Activated CD4-positive, alpha-beta T cell treated with anti-CD3 and anti-CD28 coated beads, Interleukin-2, amount 50 U/mL, for 1 hour (primary cell): ENCODE measurements around the gene ATXN3.
"Not testable (repeated sequence)": the region's sequence is repeated elsewhere in the genome, so short reads cannot be mapped to it uniquely, and the experiment has no call there.

Source experiments
- DNase-seq: peaks from one replicate; pipeline ENCODE4 v3.0.0-alpha.2; 2020

Gene ATXN3

DNA sequence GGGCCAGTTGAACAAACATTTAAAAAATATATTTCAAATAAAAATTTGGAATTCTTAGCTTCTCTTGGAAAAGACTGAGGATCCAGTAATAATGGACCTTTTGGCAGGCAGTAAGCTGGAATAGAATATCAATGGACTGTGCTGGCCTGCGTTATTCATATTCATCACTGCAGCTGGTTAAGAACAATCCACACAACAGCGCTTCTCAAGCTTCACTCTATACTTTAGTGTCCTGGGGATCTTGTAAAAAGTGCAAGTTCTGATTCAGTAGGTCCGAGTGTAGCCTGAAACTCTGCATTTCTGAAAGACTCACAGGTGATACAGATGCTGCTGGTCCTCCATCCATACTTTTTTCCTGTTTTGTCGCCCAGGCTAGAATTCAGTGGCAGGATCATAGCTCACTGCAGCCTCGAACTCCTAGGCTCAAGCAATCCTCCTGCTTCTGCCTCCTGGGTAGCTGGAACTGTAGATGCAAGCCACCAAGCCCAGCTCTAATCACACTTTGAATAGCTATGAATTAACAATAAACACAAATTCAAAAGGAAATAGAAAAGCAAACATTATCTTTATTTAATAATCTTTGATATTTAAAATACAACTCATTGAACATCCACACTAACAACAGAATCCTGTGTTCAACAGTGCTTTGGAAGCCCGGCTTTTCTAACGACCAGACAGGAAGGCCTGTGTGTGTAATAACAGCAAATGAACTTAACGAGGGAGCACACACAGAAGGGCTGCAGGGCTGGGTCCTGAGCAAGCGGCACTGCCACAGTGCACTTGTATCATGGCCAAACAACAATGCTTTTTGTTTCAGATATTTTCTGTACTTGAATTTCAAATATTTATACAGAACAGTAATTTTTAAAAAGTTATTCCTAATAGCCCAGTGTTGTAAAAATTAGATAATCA is 48.1 kb downstream of the ATXN3 start:
- DNase-seq = no peak

DNA sequence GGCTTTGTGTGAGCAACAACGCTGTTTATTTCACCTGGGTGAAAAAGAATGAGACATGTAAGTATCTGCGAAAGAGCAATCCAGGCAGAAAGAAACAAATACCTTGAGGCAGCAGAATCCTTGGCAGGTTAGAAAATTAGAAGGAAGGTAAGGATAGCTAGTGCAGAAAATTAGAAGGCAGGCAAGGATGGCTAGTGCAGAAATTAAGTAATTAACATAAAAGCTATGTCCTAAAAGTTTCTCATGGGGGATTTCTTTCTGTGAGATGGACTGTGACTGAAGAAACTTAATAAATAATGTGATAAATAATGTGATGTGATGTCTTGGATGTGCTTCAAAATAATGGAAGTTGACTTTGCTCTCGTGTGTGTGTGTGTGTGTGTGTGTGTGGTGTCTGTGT is 56.6 kb downstream of the ATXN3 start:
- DNase-seq = no peak

DNA sequence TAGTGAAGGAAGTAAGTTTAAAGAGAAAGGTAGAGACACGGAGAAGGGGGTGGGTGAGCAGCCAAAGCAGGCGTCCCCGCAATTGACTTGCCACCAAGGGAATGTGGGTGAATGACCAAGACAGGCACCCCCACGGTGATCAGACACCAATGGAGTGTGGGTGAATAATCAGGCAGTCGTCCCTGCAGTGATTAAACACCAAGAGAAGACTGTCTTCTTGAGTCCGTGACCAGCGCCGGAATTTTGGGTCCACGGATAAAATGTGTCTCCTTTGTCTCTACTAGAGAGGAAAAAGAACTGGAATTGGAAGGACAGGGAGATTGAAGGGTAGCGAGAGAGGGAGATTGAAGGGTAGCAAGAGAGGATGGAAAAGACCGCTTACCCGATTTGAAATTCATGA is 57.2 kb downstream of the ATXN3 start:
- not testable (repeated sequence) for DNase-seq

DNA sequence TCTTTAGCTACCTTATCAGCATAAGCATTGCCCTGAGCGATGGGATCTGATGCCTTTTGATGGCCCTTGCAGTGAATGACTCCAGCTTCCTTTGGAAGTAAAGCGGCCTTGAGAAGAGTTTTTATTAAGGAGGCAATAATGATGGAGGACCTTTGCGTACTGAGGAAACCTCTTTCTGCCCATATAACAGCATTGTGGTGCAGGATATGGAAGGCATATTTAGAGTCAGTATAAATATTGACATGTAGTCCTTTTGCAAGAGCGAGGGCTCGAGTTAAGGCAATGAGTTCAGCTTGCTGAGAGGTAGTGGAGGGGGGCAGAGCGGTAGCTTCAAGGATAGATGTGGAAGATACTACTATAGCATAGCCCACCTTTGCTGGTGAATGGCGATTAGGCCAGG is 60.5 kb downstream of the ATXN3 start:
- not testable (repeated sequence) for DNase-seq

DNA sequence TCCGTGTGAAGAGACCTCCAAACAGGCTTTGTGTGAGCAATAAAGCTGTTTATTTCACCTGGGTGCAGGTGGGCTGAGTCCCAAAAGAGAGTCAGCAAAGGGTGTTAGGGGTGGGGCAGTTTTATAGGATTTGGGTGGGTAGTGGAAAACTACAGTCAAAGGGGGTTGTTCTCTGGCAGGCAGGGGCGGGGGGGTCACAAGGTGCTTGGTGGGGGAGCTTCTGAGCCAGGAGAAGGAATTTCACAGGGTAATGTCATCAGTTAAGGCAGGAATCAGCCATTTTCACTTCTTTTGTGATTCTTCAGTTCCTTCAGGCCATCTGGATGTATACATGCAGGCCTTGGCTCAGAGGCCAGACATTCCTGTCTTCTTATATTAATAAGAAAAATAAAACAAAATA is 64.6 kb downstream of the ATXN3 start:
- not testable (repeated sequence) for DNase-seq

DNA sequence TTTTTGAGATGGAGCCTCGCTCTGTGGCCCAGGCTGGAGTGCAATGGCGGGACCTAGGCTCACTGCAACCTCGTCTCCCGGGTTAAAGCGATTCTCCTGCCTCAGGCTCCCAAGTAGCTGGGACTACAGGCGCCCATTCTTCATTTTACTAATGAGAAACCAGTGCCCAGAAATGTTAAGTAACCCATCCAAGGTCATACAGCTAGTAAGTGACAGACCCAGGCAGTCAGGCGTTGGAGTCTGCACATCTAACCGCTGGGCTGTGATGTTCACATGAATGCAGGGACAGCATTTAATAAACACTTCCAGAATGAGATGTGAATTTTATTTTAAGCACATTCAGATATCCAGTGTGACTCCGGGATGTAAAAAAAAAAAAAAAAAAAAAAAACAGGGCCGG is 65.2 kb downstream of the ATXN3 start:
- no peak for DNase-seq

DNA sequence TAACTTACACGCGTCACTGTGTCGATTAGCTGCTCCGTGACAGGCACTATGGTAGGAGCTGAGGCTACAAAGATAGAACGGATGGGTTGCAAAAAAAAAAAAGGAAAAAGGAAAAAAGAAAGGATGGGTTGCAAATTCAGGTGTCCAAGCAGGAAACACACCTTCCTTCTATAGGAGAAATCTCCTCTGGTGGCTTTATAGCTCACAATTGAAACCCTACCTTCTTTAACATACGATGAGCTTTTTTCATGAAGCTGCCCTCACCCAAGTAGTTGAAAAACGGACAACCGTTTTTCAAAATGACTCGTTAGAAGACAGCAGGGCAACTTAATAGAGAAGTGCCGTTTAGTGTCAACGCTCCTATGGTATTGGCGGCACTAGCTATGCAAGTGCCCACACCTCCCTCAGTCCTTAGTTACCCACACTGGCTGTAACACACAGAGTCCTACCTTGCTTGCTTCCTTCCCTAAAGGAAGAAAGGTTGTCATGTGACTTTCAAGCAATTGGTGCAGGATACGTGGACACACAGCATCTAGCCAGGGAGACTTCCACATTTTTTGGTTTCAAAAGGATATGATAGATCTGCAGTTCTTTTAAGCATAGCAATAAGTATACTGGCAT is 65.8 kb downstream of the ATXN3 start:
- DNase-seq = no peak

DNA sequence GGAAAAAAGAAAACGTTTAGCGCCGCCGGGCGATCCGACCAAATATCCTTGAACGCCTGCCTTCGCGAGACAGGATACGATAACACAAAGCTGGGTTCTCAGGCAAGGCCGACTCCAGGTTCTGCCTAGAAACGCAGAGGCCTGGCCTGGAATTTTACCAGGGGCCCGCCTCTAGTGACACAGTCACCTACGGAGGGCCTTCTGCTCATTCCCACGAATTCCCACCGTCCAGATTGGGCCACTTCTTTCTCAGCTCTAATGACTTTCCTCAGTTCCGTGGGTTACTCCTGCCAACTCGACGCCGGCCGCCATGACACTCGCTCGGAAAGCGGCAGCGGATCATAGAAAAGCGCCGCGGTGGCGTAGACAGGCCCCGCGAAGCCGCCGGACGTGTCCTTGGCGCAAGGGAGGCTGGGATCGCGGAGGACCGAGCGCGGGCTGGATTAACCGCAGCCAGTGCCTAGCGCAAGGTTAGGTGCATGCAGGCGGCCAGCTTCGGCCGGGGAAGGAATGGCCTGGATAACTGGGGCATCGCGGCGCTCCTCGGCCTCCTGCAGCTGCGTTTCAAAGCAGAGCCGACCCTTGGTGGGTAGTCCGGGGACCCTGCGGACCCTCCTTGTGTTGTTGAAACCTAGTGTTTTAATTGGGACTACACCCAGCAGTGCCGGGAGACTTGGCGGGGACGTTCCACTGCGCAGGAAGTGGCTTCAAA is 66.5 kb downstream of the ATXN3 start, which contains the start of gene TRIP11:
TRIP11 (minus strand) TSS at position 341 of the 712 bp plus-strand sequence. CDS start 374 bp downstream, outside the sequence.
- peak; percentile 93 for DNase-seq

DNA sequence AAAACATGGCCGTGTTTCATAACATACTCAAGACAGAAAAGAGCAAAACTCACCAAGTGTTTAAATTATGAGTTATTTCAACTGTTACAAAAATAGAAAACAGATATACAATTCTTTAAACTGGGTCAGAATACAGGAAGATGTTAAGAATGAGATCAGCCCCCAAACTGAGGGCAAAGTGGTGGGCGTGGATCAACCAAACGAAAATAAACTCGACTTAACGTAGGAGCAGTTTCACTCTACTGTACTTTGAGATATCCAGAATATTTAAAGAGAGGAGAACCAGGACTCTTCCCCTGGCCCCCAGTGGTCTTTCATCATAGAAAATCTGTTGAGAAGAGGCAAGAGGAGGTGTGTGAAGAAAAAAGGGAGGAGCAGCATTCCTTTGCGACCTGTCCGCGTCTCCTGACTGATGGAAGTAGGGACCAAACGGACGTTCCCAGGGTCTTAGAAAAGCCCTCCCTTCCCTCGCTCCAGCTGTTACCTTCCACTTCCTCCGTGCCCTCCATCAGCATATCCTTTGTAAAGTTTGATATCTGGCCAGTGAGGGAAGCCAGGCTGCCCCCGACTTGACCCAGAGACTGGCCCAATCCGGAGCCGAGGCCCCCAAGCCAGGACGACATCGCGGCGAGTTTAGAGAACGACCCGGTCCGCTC is 67.2 kb downstream of the ATXN3 start:
- no peak for DNase-seq

DNA sequence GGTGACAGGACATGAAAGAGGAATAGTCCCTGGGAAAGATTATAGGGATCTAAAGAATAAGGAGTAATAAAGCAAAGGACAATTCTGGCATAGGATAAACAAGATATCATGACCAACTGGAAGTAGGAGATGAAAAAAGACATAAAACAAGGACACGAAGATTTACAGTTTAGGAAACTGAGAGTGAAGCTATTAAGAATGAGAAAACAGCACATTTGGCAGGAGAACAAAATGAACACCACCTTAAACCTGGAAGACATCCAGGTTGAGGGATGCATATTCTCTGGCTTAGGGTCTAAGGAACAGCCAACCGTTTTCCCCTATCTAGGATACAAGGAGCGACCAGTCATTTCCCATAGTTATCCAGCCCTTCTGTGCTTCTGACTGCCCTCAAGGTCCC is 68.4 kb downstream of the ATXN3 start:
- DNase-seq = no peak

DNA sequence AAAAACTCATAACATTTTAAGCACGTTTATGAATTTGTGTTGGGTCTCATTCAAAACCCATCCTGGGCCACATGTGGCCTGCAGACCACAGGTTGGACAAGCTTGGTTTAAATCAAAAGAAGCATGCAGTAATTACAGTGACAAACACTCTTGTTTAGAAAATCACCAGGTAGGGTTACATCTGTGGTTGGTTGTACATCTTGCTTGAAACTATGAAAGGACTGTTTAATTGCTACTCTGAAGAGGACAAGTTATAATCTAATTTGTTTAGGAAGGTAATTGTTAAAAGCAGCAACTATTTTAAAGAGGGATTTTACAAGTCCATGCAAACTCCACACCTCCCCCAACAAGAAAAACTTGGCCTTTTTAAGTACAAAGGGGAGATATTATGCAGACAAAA is 70.5 kb downstream of the ATXN3 start:
- no peak for DNase-seq

DNA sequence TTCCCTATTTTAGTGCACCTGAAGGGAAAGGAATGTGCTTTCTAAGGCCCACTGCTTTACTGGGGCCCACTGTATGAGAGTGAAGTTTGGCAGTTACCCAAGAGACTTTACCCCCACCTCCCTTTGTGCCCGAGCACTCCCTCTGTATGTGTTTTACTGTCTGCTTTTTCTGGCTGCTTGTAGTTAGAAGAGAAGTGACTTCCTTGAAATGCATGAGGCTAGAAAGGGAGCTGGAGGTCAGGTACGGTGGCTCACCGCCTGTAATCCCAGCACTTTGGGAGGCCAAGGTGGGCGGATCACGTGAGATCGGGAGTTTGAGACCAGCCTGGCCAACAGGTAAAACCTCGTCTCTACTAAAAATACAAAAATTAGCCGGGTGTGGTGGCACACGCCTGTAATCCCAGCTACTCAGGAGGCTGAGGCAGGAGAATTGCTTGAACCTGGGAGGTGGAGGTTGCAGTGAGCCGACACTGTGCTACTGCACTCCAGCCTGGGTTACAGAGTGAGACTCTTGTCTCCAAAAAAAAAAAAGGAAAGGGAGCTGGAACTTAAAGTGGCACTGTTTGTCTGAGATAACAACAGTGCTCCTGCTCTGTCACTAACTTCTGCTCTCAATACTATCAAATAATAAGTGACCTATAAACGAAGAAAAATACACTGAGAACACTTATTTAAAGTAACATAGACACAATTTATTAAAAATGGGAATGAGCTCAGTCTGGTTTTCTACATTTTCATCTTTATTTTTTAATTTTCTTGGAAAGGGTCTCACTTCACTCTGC is 72.3 kb downstream of the ATXN3 start:
- no peak for DNase-seq

DNA sequence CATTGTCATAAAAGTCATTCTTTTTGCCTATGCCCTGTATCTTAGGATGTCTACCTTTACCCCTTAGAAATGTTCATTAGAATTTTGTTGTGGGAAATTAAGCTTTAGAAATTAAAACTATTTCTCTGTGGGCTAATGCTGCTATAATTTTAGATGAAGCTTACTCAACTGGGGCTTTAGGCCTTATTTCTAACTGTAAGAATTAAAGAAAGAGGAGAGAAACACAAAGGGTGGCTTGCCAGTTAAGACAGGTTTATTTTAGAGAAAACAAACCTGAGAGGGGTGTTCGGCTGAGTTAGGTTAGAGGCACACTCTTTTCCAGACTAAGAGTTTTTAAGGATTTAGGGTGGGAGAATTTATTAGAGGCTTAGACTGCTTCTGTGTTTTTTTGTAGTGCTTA is 72.9 kb downstream of the ATXN3 start:
- no peak for DNase-seq

DNA sequence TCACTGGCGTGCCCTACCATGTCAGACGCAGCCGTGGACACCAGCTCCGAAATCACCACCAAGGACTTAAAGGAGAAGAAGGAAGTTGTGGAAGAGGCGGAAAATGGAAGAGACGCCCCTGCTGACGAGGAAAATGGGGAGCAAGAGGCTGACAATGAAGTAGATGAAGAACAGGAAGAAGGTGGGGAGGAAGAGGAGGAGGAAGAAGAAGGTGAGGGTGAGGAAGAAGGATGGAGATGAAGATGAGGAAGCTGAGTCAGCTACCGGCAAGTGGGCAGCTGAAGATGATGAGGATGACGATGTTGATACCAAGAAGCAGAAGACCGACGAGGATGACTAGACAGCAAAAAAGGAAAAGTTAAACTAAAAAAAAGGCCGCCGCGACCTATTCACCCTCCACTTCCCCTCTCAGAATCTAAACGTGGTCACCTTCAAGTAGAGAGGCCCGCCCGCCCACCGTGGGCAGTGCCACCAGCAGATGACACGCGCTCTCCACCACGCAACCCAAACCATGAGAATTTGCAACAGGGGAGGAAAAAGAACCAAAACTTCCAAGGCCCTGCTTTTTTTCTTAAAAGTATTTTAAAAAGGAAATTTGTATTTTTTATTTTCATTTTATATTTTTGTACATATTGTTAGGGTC is 79.7 kb downstream of the ATXN3 start:
- no peak for DNase-seq

DNA sequence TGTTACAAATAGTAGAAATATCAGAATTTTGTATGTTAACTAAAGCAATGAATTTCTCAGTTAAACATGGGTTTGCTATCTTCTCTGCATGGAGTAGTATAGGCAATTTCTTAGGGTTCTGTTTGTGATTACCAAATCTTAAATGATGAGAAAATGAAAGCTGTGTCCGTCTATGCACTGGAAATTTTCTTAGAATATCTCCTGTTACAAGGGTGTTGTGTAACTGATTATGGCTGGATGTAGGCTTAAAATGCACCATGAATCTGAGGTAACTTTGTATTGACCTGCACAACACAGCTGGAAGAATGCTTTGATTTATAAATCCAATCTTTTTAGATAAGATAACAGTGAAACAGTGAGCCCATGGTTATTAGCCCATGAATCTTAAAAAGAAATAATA is 84.3 kb downstream of the ATXN3 start:
- DNase-seq = no peak

DNA sequence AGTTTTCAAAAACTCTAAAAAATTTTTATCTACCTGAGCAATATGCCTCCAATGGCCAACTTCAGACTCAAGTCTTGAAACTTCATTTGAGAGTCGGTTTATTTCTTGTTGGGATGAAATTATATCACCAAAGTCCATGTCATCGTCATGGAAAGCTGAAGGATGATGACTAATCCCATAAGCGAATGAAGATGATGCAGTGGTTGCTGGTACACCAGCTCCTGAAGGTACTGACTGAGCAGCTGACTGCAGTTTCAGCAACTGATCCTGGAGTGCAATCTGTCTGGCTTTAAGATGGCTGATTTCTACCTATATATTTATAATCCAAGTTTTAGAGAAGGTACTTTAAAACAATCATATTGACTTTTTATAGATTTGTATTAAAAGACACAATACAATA is 84.9 kb downstream of the ATXN3 start:
- DNase-seq = no peak

DNA sequence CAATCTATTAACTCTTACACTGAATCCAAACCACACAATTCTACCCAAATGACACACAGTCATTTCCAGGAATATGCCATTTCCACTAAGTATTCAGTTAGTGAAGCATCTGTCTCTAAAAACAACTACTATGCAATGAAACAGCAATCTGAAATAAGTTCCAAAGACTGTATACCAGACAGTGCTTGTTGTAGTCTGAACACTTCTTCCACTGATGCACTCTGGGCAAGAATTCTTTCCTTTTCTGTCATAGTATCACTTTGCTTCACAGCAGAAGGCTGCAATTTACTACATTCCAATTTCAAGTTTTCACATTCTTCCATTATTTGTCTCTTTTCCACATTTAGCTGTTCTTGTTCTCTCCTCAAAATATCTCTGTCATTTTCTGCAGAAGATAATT is 92.3 kb downstream of the ATXN3 start:
- no peak for DNase-seq

DNA sequence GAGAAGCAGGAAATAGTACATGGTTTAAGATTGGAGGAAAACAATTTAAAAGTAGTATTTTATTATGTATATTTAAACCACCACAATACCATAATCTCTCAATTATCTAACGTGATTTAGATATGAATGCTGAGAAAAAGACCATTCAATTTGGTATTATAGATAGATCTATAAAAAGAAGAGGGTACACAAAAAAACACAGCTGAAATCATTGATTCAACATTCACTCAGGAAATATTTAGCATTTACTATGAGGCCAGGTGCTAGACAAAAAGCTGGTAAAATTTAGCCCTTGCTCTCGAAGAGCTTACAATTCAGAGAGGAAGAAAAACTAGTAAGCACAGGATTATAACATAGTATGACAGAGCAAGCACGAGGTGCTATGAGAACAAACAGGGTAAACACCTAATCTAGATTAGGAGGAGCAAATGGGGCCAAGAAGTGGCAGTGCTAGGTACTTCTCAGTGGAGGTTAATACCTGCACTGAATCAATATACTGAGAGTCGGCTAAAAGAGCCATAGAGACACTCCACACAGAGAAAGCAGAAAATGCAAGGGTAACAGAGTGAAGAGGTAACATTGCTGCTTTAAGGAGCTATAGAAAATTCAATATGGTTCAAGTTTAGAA is 94.1 kb downstream of the ATXN3 start:
- no peak for DNase-seq

DNA sequence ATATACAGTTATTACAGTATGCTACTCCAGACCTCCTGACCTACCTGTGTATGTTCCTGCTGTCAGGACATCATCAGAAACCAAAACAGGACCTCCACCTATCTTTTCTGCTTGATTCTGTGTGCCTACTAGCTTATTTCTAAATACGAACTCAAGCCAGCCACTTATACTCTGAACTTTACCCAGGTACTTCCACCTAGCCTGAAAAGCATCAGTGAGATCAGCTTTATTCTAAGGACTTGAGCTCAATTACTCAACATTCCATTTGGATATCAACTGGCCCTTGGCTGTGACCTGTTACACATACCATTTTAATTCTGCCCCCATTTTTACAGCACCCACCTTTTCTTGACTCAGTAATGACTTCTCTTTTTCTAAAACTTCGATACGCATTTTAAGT is 95.7 kb downstream of the ATXN3 start:
- DNase-seq = no peak

DNA sequence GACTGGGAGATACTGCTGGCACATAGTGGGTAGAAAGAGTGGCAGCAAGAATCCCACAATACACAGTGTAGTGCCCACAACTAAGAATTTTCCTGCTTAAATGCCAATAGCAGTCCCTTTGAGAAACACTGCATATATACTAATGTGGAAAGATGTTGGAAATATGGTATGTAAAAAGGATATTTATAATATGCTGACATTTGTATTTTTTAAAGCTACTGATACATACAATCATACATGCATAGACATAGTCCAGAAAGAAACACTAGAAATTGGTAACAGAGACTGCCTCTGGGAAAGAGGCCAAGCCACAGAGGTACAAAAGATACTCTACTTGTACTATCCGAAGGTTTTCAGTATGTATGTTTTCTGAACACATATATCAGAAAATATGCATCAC is 96.8 kb downstream of the ATXN3 start:
- DNase-seq = no peak
